Fibroblast of lung (primary cell): ENCODE measurements around the gene CARD10. TPM values are rescaled to one million over a fixed set of nuclear protein-coding genes. Genes with fewer than 3 reads are reported as not detected.
A peak's percentile ranks its signal among the peaks of the same experiment; 100 is the strongest.

Experiments used
- DNase-seq, 2 donors: peaks; one replicate each; pipeline versions ENCODE4 v3.0.0 to v3.0.0-alpha.2; 2010; ENCODE audit warnings: low read depth in 2 of 2
- H2AFZ ChIP-seq: 2 replicates; pipeline ENCODE4 v1.5.1; 2012; ENCODE audit warnings: low read length, control low read depth, inconsistent platforms
- H3K27ac ChIP-seq: 2 replicates; pipeline ENCODE4 v1.5.1; 2011; ENCODE audit warnings: low read length, control low read depth; ENCODE audit not compliant: insufficient read depth
- H3K27me3 ChIP-seq: 2 replicates; pipeline ENCODE4 v1.5.1; 2011; ENCODE audit warnings: mild to moderate bottlenecking, low read length; ENCODE audit not compliant: control insufficient read depth, insufficient read depth
- H3K36me3 ChIP-seq: 2 replicates; pipeline ENCODE4 v1.5.1; 2011; ENCODE audit warnings: low read length; ENCODE audit not compliant: control insufficient read depth, insufficient read depth
- H3K4me1 ChIP-seq: 2 replicates; pipeline ENCODE4 v1.5.1; 2011; ENCODE audit warnings: low read length; ENCODE audit not compliant: control insufficient read depth, insufficient read depth; ENCODE audit errors: extremely low read depth
- H3K4me2 ChIP-seq: 2 replicates; pipeline ENCODE4 v1.5.1; 2011; ENCODE audit warnings: low read length, control low read depth; ENCODE audit not compliant: insufficient read depth; ENCODE audit errors: extremely low read depth
- H3K4me3 ChIP-seq, 4 experiments: fragments of 200-600 bp in 1 of 4; sonication (generic) in 1 of 4; replicated peaks in 1 of 4; 2 replicates each; pipeline ENCODE4 v1.5.1; 2011 to 2016; ENCODE audit warnings: low read length in 4 of 4, low read depth in 3 of 4, mild to moderate bottlenecking in 3 of 4, control low read depth in 2 of 4, inconsistent platforms in 1 of 4, mixed read lengths in 1 of 4; ENCODE audit not compliant: insufficient read depth in 1 of 4; ENCODE audit errors: control extremely low read depth in 1 of 4
- H3K79me2 ChIP-seq: 2 replicates; pipeline ENCODE4 v1.5.1; 2012; ENCODE audit warnings: mild to moderate bottlenecking, low read length, inconsistent platforms; ENCODE audit not compliant: control insufficient read depth, insufficient read depth
- H3K9ac ChIP-seq: 2 replicates; pipeline ENCODE4 v1.5.1; 2011; ENCODE audit warnings: mild to moderate bottlenecking, low read length, control low read depth; ENCODE audit not compliant: insufficient read depth
- H3K9me3 ChIP-seq: 2 replicates; pipeline ENCODE4 v1.5.1; 2012; ENCODE audit warnings: low read depth, low read length; ENCODE audit not compliant: control insufficient read depth, insufficient read depth
- H4K20me1 ChIP-seq: 2 replicates; pipeline ENCODE4 v1.5.1; 2011; ENCODE audit warnings: low read length; ENCODE audit not compliant: control insufficient read depth, insufficient read depth; ENCODE audit errors: extremely low read depth
- CTCF ChIP-seq, 2 donors: IDR thresholded peaks in 1 of 2; conservative IDR thresholded peaks in 1 of 2; 1 replicate in 1 of 2; 2 replicates in 1 of 2; pipeline ENCODE4 v1.5.1; 2011 to 2012; ENCODE audit warnings: low read length in 2 of 2, control low read depth in 1 of 2, inconsistent platforms in 1 of 2, low read depth in 1 of 2, mild to moderate bottlenecking in 1 of 2
- EZH2 ChIP-seq: IDR thresholded peaks from 2 replicates; pipeline ENCODE4 v1.5.1; 2012; ENCODE audit warnings: low read length, control low read depth, mild to moderate bottlenecking; ENCODE audit errors: missing control alignments
- polyA plus RNA-seq, 2 donors: library from polyadenylated mRNA; depleted of rRNA in 1 of 2; stranded (reverse) in 1 of 2; unstranded in 1 of 2; fragments of >200 nt; gene quantifications; 2 replicates each; pipeline ENCODE4 v1.2.1, GENCODE V29; 2011 to 2012; ENCODE audit warnings: missing spikeins in 1 of 2
- total RNA-seq: library from RNA; depleted of rRNA; stranded (reverse); fragments of >200 nt; gene quantifications from 2 replicates; pipeline ENCODE4 v1.2.1, GENCODE V29; 2014

CARD10 gene
- total and polyA plus RNA-seq, 2 donors (not counting 1 experiment from before 2014, with no cell fraction given), result 1.6 to 2.3 TPM

GRCh38 chr22:37555029-37555428, 35.8 kb upstream of the CARD10 start:
- Histone ChIP-seq H4K20me1 (no peaks in the 10 kb centered on the region), H3K4me3 (no peak overlapping the region), H3K4me2 (no peak overlapping the region), H3K36me3 (no peaks in the 10 kb centered on the region), H3K9me3 (no peaks in the 10 kb centered on the region), H3K27ac (no peak overlapping the region), H3K27me3 (no peaks in the 10 kb centered on the region), H3K9ac (no peak overlapping the region), H2AFZ (no peak overlapping the region), H3K4me1 (peaks cover 15% of the 10 kb centered on the region), H3K79me2 (no peaks in the 10 kb centered on the region)
- TF ChIP-seq CTCF (conservative IDR thresholded peaks at IDR 0.05 in 1 of 2, IDR thresholded peaks at IDR 0.05 in 1 of 2; ENCODE audit: low read depth in 1 of 2, low read length in 2 of 2), result no peak
- no peak for TF ChIP-seq EZH2
- no peak for DNase-seq

- no peaks in the 10 kb centered on the region for H3K79me2 ChIP-seq
- H3K27me3 ChIP-seq, result no peaks in the 10 kb centered on the region
- no peak overlapping the region for H3K27ac ChIP-seq
- no peak overlapping the region for H3K4me2 ChIP-seq
- no peak for DNase-seq
- no peaks in the 10 kb centered on the region for H4K20me1 ChIP-seq
- no peaks in the 10 kb centered on the region for H3K36me3 ChIP-seq
- no peaks in the 10 kb centered on the region for H3K9me3 ChIP-seq
- H3K4me1 ChIP-seq, result peaks cover 17% of the 10 kb centered on the region
- no peak overlapping the region for H3K4me3 ChIP-seq
- no peak overlapping the region for H3K9ac ChIP-seq
- TF ChIP-seq CTCF (conservative IDR thresholded peaks at IDR 0.05 in 1 of 2, IDR thresholded peaks at IDR 0.05 in 1 of 2; ENCODE audit: low read depth in 1 of 2, low read length in 2 of 2) (no peak), EZH2 (no peak)
- H2AFZ ChIP-seq, result no peak overlapping the region
Measured at GRCh38 chr22:37553725-37554124, 34.5 kb upstream of the CARD10 start.

GRCh38 chr22:37552524-37553163, 33.4 kb upstream of the CARD10 start:
- Histone ChIP-seq H3K9ac (no peak overlapping the region), H2AFZ (no peak overlapping the region), H3K4me3 (no peak overlapping the region), H3K4me1 (peaks cover 17% of the 10 kb centered on the region), H3K27ac (no peak overlapping the region), H3K9me3 (no peaks in the 10 kb centered on the region), H3K4me2 (peak overlapping the region; percentile 17), H3K36me3 (no peaks in the 10 kb centered on the region), H3K79me2 (no peaks in the 10 kb centered on the region), H4K20me1 (no peaks in the 10 kb centered on the region), H3K27me3 (no peaks in the 10 kb centered on the region)
- DNase-seq, result peak; percentile 58 to 61
- no peak for TF ChIP-seq CTCF (conservative IDR thresholded peaks at IDR 0.05 in 1 of 2, IDR thresholded peaks at IDR 0.05 in 1 of 2; ENCODE audit: low read depth in 1 of 2, low read length in 2 of 2)
- TF ChIP-seq EZH2, result no peak
